GM19023 (cell line): Measurements from ENCODE around the gene ANKRD65.
"Not testable (repeated sequence)": the region's sequence is repeated elsewhere in the genome, so short reads cannot be mapped to it uniquely, and the experiment has no call there.

Source experiments
- ATAC-seq: cut with Tn5 transposase; IDR thresholded peaks from one replicate; pipeline ENCODE4 v1.9.1; 2021; ENCODE audit warnings: mild to moderate bottlenecking, moderate library complexity; ENCODE audit not compliant: unreplicated experiment

ANKRD65 gene

DNA sequence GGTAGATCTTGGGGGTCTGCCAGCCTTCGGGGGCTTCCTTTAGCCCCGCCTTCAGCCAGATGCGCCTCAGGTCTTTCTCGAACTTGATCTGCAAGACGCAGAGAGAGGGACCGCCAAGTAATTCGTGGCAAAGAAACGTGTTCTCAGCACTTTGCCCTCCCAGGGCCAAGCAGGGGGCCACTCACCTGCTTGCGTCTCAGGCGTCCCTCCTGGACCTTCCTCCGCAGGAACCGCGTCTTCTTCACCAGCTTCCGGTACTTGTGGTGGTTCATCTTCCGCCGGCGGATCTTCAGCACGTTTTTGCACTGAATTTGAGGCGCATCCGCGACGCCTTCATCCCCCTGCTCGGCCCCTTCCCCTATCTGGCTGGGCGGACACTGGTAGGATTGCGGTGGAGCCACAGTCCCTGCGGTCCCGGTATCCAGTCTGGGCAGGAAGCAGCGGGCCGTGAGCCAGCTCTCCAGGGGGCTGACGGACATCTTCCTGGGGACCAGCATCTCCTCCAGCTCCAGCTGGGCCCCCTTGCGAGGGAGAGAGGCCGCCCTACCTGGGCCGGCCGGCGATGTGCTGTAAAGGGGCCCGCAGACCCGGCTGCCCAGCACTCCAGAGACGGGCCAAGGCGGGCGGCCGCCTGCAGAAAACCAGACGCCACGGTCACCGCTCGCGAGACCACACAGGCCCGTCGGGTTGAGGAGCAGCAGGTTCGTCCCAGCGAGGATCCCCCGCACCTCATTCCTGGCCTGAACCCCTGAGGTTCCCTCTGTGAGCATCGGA, 47.1 kb downstream of the ANKRD65 start:
- no peak for ATAC-seq

DNA sequence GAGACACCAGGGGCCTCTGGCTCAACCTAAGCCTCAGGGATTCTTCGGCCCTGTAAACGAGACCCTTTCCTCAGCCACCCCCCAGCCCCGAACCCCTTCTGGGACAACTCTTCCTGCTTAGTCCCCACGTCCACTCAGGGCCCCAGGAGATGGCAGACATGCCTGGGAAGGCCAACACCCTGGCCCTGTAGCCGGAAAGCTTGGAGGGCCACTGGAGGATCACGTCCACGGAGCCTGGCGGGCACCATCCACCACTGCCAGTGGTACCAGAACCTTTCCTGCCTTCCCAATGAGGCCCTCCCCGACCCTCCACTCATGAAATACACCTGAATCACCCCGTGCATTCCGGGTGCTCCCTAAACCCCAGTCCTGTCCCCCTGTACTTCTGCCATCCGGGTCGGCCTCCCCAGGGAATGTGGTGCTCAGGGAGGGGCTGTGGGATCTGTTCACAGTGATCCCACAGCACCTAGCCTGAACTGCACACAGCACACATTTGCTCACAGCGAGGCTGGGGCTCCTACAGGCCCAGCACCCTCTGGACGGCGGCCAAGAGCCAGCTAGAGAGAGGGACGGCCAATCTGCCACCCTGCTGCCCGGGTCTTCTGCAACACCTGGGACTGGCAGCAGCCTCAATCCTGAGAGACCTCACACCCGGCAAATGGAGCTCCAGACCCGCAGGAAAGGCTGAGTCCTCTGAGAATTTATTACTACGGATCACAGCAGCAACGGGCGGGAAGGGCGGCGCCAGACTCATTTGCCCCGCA, 47.8 kb downstream of the ANKRD65 start:
- no peak for ATAC-seq

DNA sequence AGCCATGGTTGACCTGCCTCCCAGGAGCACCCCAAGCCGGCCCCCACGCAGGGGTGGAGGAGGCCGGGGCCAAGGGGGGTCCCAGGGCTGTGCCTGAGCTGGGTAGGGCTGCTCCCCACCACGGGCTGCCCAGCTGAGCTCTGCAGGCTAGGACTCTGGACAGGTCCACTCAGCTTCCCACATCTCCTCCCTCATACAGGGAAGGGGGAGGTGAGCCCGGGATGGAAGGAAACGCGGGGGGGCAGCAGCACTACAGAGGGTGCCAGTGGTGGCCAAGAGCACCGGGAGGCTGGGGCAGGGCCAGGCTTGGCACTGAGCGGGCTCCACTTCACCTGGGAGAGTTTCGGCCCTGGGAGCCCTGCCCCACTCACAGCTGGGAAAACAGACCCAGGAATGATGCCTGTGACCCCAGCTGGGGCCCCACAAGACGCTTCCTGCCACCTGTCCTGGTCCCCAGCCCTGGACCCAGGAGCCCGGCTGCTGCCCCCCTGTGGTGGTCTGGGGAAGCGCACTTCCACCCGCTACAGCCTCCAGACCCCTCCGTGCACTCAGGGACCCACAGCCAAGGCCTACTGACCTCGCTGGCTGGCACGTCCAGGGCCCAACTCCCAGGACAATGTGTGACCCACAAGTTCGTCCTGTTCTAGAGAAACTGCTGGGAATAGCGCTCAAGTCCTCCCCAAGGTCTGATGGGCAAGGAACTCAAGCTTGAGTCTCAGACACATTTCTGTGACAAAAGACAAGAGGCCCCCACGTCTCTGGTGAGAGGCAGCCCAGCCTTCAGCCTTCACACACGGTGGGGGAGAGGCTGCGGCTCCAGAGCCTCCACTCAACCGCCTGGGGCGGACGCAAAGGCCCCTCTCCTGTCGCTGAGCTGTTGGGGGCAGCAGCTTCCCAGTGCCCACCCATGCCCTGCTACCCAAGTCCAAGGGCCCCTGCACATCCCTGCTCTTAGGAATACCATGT, 49.0 kb downstream of the ANKRD65 start:
- no peak for ATAC-seq

DNA sequence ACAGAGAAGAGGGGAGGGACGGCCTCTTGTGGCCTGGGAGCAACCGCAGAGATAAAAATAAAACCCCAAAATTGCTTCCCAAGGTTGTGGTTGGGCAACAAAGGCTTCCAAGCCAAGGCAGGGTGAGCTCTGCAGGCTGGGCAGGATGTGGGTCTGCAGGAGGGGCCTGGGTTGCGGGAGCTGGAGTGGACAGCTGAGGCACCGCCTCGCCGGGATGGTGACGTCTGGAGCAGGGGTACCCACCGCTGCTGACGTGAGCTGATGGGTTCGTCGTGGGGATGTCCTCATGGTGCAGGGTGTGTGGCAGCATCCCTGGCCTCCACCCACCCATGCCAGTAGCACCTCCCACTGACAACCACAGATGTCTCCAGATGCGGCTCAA, 49.7 kb downstream of the ANKRD65 start:
- ATAC-seq = no peak

- no peak for ATAC-seq
Observed at GRCh38 chr1:1370771-1371300, 50.2 kb downstream of the ANKRD65 start.

GRCh38 chr1:1370094-1370493, 51.0 kb downstream of the ANKRD65 start:
- not testable (repeated sequence) for ATAC-seq
